Endothelial cell (in vitro differentiated cells): ENCODE data around the gene AIFM2. TPM values are rescaled to one million over a fixed set of nuclear protein-coding genes. Genes with fewer than 3 reads are reported as not detected.
A peak's percentile ranks its signal among the peaks of the same experiment; 100 is the strongest.

Experiments
- DNase-seq: peaks from one replicate; pipeline ENCODE4 v3.0.0; 2021; ENCODE audit warnings: low spot score
- H3K27ac Mint-ChIP-seq: one replicate; pipeline ENCODE4 v1.8.0; 2021; ENCODE audit warnings: mixed read lengths, inconsistent platforms; ENCODE audit not compliant: unreplicated experiment
- H3K27me3 Mint-ChIP-seq: one replicate; pipeline ENCODE4 v1.8.0; 2021; ENCODE audit warnings: mild to moderate bottlenecking, moderate library complexity, mixed read lengths, inconsistent platforms; ENCODE audit not compliant: unreplicated experiment
- H3K36me3 Mint-ChIP-seq: one replicate; pipeline ENCODE4 v1.8.0; 2021; ENCODE audit warnings: mild to moderate bottlenecking, low read depth, mixed read lengths, inconsistent platforms; ENCODE audit not compliant: unreplicated experiment
- H3K4me1 Mint-ChIP-seq: one replicate; pipeline ENCODE4 v1.8.0; 2021; ENCODE audit warnings: mild to moderate bottlenecking, mixed read lengths, inconsistent platforms; ENCODE audit not compliant: unreplicated experiment
- H3K4me3 Mint-ChIP-seq: one replicate; pipeline ENCODE4 v1.8.0; 2021; ENCODE audit warnings: mild to moderate bottlenecking, mixed read lengths, inconsistent platforms; ENCODE audit not compliant: unreplicated experiment
- H3K9me3 Mint-ChIP-seq: one replicate; pipeline ENCODE4 v1.8.0; 2021; ENCODE audit warnings: mixed read lengths, inconsistent platforms; ENCODE audit not compliant: unreplicated experiment
- CTCF ChIP-seq: fragments of 200-600 bp; sonication (generic); IDR thresholded peaks from one replicate; pipeline ENCODE4 v1.5.0; 2021; ENCODE audit warnings: antibody characterized with exemption; ENCODE audit not compliant: unreplicated experiment
- total RNA-seq: library from RNA; stranded (reverse); fragmentation: NEBNext Ultra II Directional; extraction: Animal tissue kit (Norgen Biotek cat#: 25700); gene quantifications from one replicate; pipeline ENCODE4 v1.2.1, GENCODE V29; 2021; ENCODE audit not compliant: unreplicated experiment

The AIFM2 gene
- total RNA-seq, 1 donor from 2014 or later: 1.7 TPM

GRCh38 chr10:70137927-70138883 is 5.6 kb upstream of the AIFM2 start:
- H3K9me3 Mint-ChIP-seq: no peaks in the 10 kb centered on the region
- TF ChIP-seq CTCF: no peak
- H3K27ac Mint-ChIP-seq: no peak overlapping the region
- no peak overlapping the region for H3K4me3 Mint-ChIP-seq
- peaks cover 14% of the 10 kb centered on the region for H3K36me3 Mint-ChIP-seq
- no peak for DNase-seq
- peaks cover 2% of the 10 kb centered on the region for H3K4me1 Mint-ChIP-seq
- H3K27me3 Mint-ChIP-seq: peaks cover 9% of the 10 kb centered on the region

GRCh38 chr10:70137135-70137534 is 4.5 kb upstream of the AIFM2 start:
- H3K9me3 Mint-ChIP-seq: no peaks in the 10 kb centered on the region
- peaks cover 6% of the 10 kb centered on the region for H3K27me3 Mint-ChIP-seq
- peaks cover 8% of the 10 kb centered on the region for H3K4me1 Mint-ChIP-seq
- peaks cover 14% of the 10 kb centered on the region for H3K36me3 Mint-ChIP-seq
- DNase-seq: no peak
- no peak for TF ChIP-seq CTCF
- H3K27ac Mint-ChIP-seq: peak overlapping the region; percentile 48
- peak overlapping the region; percentile 12 for H3K4me3 Mint-ChIP-seq

- Mint-ChIP-seq H3K4me3 (no peak overlapping the region), H3K4me1 (peaks cover 9% of the 10 kb centered on the region), H3K36me3 (peaks cover 14% of the 10 kb centered on the region), H3K27ac (no peak overlapping the region), H3K9me3 (no peaks in the 10 kb centered on the region), H3K27me3 (peaks cover 12% of the 10 kb centered on the region)
- no peak for DNase-seq
- TF ChIP-seq CTCF: no peak
Observed at GRCh38 chr10:70135684-70136083, 3.1 kb upstream of the AIFM2 start.

GRCh38 chr10:70135046-70135445 is 2.4 kb upstream of the AIFM2 start:
- peaks cover 9% of the 10 kb centered on the region for H3K4me1 Mint-ChIP-seq
- H3K4me3 Mint-ChIP-seq: no peak overlapping the region
- H3K27ac Mint-ChIP-seq: no peak overlapping the region
- H3K9me3 Mint-ChIP-seq: no peaks in the 10 kb centered on the region
- H3K36me3 Mint-ChIP-seq: peaks cover 9% of the 10 kb centered on the region
- DNase-seq: no peak
- peaks cover 12% of the 10 kb centered on the region for H3K27me3 Mint-ChIP-seq
- no peak for TF ChIP-seq CTCF

GRCh38 chr10:70131560-70131937 is 1.1 kb downstream of the AIFM2 start:
- no peak for TF ChIP-seq CTCF
- Mint-ChIP-seq H3K27ac (no peak overlapping the region), H3K36me3 (no peaks in the 10 kb centered on the region), H3K9me3 (no peaks in the 10 kb centered on the region), H3K4me1 (peaks cover 9% of the 10 kb centered on the region), H3K27me3 (peaks cover 12% of the 10 kb centered on the region), H3K4me3 (no peak overlapping the region)
- DNase-seq: no peak
